Forelimb muscle (tissue), 1 donor: ENCODE data around the gene SPDYE3. TPM values are rescaled to one million over a fixed set of nuclear protein-coding genes. Genes with fewer than 3 reads are reported as not detected.

Experiments used
- DNase-seq: peaks from one replicate; pipeline ENCODE4 v3.0.0-alpha.2; 2013; ENCODE audit warnings: low read depth
- polyA plus RNA-seq: library from polyadenylated mRNA; unstranded; fragments of 120-200 nt; gene quantifications from one replicate; pipeline ENCODE4 v1.2.1, GENCODE V29; 2013; ENCODE audit not compliant: insufficient read length

SPDYE3 gene
- polyA plus RNA-seq, 1 donor: 5.7 TPM

- no peak for DNase-seq
Measured at GRCh38 chr7:100371561-100372171, 64.2 kb downstream of the SPDYE3 start.

Other genes starting within 250 kb of the SPDYE3 start
- 27.2 TPM for gene ZNF3, start 226.0 kb upstream of the SPDYE3 start, polyA plus RNA-seq
- gene COPS6, start 218.7 kb upstream of the SPDYE3 start, polyA plus RNA-seq: 78.2 TPM
- gene MCM7, start 206.3 kb upstream of the SPDYE3 start, polyA plus RNA-seq: 62.4 TPM
- gene AP4M1, start 206.1 kb upstream of the SPDYE3 start, polyA plus RNA-seq: 22.0 TPM
- gene TAF6, start 188.3 kb upstream of the SPDYE3 start, polyA plus RNA-seq: 35.3 TPM
- gene CNPY4, start 188.1 kb upstream of the SPDYE3 start, polyA plus RNA-seq: 33.8 TPM
- gene MBLAC1, start 180.7 kb upstream of the SPDYE3 start, polyA plus RNA-seq: 1.5 TPM
- 54.1 TPM for gene LAMTOR4, start 158.8 kb upstream of the SPDYE3 start, polyA plus RNA-seq
- gene TRAPPC14, start 149.0 kb upstream of the SPDYE3 start, polyA plus RNA-seq: 13.0 TPM
- 9.2 TPM for gene GAL3ST4, start 139.1 kb upstream of the SPDYE3 start, polyA plus RNA-seq
- 6.3 TPM for gene GPC2, start 130.3 kb upstream of the SPDYE3 start, polyA plus RNA-seq
- gene STAG3, start 129.8 kb upstream of the SPDYE3 start, polyA plus RNA-seq: 21.2 TPM
- gene PVRIG, start 87.8 kb upstream of the SPDYE3 start, polyA plus RNA-seq: 9.1 TPM
- 20.7 TPM for gene PILRB, start 50.4 kb downstream of the SPDYE3 start, polyA plus RNA-seq
- 2.6 TPM for gene PILRA, start 65.8 kb downstream of the SPDYE3 start, polyA plus RNA-seq
- gene ZCWPW1, start 121.0 kb downstream of the SPDYE3 start, polyA plus RNA-seq: 5.9 TPM
- 34.2 TPM for gene MEPCE, start 122.1 kb downstream of the SPDYE3 start, polyA plus RNA-seq
- 16.7 TPM for gene PPP1R35, start 128.8 kb downstream of the SPDYE3 start, polyA plus RNA-seq
- gene SPACDR, start 156.6 kb downstream of the SPDYE3 start, polyA plus RNA-seq: 1.7 TPM
- gene TSC22D4, start 171.5 kb downstream of the SPDYE3 start, polyA plus RNA-seq: 49.8 TPM
- 1.8 TPM for gene NYAP1, start 176.2 kb downstream of the SPDYE3 start, polyA plus RNA-seq
- gene AGFG2, start 231.5 kb downstream of the SPDYE3 start, polyA plus RNA-seq: 10.4 TPM